LHCN-M2 (cell line): ENCODE results near the gene ETV6. TPM values are rescaled to one million over a fixed set of nuclear protein-coding genes. Genes with fewer than 3 reads are reported as not detected.
A peak's percentile ranks its signal among the peaks of the same experiment; 100 is the strongest.

Experiments
- DNase-seq: peaks from one replicate; pipeline ENCODE4 v3.0.0-alpha.2; 2012; ENCODE audit warnings: low read depth
- total RNA-seq: library from RNA; depleted of rRNA; stranded (reverse); fragments of >200 nt; gene quantifications from 2 replicates; pipeline ENCODE4 v1.2.3, GENCODE V29; 2014

The ETV6 gene
- total RNA-seq, 1 experiment from 2014 or later: 5.3 TPM

GRCh38 chr12:11717519-11717961 is 68.1 kb downstream of the ETV6 start:
- no peak for DNase-seq

GRCh38 chr12:11718105-11718504 is 68.6 kb downstream of the ETV6 start:
- DNase-seq: no peak

- peak; percentile 66 for DNase-seq
Observed at GRCh38 chr12:11718768-11719253, 69.3 kb downstream of the ETV6 start.

GRCh38 chr12:11719678-11720099 is 70.2 kb downstream of the ETV6 start:
- DNase-seq: peak; percentile 82

GRCh38 chr12:11722071-11722470 is 72.6 kb downstream of the ETV6 start:
- no peak for DNase-seq

- DNase-seq: no peak
Observed at GRCh38 chr12:11722578-11723138, 73.2 kb downstream of the ETV6 start.

GRCh38 chr12:11723993-11724392 is 74.5 kb downstream of the ETV6 start:
- no peak for DNase-seq

- DNase-seq: no peak
Observed at GRCh38 chr12:11724888-11725311, 75.4 kb downstream of the ETV6 start.

- no peak for DNase-seq
Observed at GRCh38 chr12:11725686-11726085, 76.2 kb downstream of the ETV6 start.

- no peak for DNase-seq
Observed at GRCh38 chr12:11726659-11727058, 77.2 kb downstream of the ETV6 start.

- DNase-seq: no peak
Observed at GRCh38 chr12:11727133-11727664, 77.7 kb downstream of the ETV6 start.

- no peak for DNase-seq
Observed at GRCh38 chr12:11728154-11728755, 78.8 kb downstream of the ETV6 start.

- DNase-seq: no peak
Observed at GRCh38 chr12:11729008-11729407, 79.5 kb downstream of the ETV6 start.

GRCh38 chr12:11729439-11730150 is 80.1 kb downstream of the ETV6 start:
- DNase-seq: no peak

GRCh38 chr12:11730299-11731041 is 81.0 kb downstream of the ETV6 start:
- DNase-seq: no peak

- no peak for DNase-seq
Observed at GRCh38 chr12:11731042-11731357, 81.5 kb downstream of the ETV6 start.

GRCh38 chr12:11731455-11731854 is 82.0 kb downstream of the ETV6 start:
- no peak for DNase-seq

- no peak for DNase-seq
Observed at GRCh38 chr12:11732023-11732422, 82.5 kb downstream of the ETV6 start.

GRCh38 chr12:11732715-11733114 is 83.2 kb downstream of the ETV6 start:
- no peak for DNase-seq

GRCh38 chr12:11734580-11735180 is 85.2 kb downstream of the ETV6 start:
- DNase-seq: no peak

GRCh38 chr12:11738450-11738849 is 89.0 kb downstream of the ETV6 start:
- DNase-seq: no peak
